HL-60 (cell line): ENCODE measurements around the gene DAGLA.

Experiments
- POLR2AphosphoS5 ChIP-seq: IDR thresholded peaks from 2 replicates; pipeline ENCODE4 v1.6.1; 2012; ENCODE audit warnings: low read depth
- TF ChIP-seq, protein P1 (sequence below): IDR thresholded peaks from one replicate; pipeline ENCODE4 v1.5.1; 2011; ENCODE audit warnings: low read length, control low read depth, inconsistent platforms; ENCODE audit not compliant: insufficient read depth
- TF ChIP-seq, protein P2 (sequence below): IDR thresholded peaks from 2 replicates; pipeline ENCODE4 v1.6.1; 2012; ENCODE audit warnings: low read depth; ENCODE audit not compliant: insufficient replicate concordance

DNA sequence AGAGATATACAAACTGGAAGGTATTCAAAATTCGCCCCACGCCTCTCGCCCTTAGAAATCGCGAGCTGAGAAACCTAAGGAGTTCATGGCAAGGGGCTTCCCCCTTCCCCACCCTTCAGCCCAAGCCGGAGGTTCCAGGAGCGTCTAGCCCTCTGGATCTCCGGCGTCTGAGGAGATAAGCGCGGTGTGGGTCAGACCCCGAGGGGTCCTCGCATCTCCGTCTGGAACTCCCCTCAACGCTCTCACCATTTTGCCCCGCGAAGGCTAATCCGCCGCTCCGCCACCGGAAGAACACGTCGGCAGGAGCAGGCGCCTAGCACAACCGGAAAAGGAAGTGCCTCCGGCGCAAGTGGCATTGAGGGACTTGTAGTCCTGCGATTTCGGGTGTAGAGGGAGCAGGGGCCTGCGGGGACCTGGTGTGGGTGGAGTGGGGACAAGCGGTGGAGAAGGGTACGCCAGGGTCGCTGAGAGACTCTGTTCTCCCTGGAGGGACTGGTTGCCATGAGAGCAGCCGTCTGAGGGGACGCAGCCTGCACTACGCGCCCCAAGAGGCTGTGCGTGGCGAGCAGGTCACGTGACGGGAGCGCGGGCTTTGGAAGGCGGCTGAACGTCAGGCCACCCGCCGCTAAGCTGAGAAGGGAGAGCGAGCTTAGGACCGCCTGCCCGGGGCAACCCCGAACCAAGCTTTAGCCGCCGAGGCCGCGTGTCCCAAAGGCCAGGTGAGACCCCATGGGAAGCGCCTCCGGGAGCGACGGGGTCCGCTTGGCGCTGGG, 112.3 kb downstream of the DAGLA start, which contains the start of the genes FEN1 and TMEM258:
- TF ChIP-seq, protein P1, sequence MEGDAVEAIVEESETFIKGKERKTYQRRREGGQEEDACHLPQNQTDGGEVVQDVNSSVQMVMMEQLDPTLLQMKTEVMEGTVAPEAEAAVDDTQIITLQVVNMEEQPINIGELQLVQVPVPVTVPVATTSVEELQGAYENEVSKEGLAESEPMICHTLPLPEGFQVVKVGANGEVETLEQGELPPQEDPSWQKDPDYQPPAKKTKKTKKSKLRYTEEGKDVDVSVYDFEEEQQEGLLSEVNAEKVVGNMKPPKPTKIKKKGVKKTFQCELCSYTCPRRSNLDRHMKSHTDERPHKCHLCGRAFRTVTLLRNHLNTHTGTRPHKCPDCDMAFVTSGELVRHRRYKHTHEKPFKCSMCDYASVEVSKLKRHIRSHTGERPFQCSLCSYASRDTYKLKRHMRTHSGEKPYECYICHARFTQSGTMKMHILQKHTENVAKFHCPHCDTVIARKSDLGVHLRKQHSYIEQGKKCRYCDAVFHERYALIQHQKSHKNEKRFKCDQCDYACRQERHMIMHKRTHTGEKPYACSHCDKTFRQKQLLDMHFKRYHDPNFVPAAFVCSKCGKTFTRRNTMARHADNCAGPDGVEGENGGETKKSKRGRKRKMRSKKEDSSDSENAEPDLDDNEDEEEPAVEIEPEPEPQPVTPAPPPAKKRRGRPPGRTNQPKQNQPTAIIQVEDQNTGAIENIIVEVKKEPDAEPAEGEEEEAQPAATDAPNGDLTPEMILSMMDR = no peak
- TF ChIP-seq, protein P2, sequence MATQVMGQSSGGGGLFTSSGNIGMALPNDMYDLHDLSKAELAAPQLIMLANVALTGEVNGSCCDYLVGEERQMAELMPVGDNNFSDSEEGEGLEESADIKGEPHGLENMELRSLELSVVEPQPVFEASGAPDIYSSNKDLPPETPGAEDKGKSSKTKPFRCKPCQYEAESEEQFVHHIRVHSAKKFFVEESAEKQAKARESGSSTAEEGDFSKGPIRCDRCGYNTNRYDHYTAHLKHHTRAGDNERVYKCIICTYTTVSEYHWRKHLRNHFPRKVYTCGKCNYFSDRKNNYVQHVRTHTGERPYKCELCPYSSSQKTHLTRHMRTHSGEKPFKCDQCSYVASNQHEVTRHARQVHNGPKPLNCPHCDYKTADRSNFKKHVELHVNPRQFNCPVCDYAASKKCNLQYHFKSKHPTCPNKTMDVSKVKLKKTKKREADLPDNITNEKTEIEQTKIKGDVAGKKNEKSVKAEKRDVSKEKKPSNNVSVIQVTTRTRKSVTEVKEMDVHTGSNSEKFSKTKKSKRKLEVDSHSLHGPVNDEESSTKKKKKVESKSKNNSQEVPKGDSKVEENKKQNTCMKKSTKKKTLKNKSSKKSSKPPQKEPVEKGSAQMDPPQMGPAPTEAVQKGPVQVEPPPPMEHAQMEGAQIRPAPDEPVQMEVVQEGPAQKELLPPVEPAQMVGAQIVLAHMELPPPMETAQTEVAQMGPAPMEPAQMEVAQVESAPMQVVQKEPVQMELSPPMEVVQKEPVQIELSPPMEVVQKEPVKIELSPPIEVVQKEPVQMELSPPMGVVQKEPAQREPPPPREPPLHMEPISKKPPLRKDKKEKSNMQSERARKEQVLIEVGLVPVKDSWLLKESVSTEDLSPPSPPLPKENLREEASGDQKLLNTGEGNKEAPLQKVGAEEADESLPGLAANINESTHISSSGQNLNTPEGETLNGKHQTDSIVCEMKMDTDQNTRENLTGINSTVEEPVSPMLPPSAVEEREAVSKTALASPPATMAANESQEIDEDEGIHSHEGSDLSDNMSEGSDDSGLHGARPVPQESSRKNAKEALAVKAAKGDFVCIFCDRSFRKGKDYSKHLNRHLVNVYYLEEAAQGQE = peak; percentile 58
- peak; percentile 84 for TF ChIP-seq POLR2AphosphoS5
